Myometrial cell (primary cell): ENCODE data around the gene SLC38A4. TPM values are rescaled to one million over a fixed set of nuclear protein-coding genes. Genes with fewer than 3 reads are reported as not detected.

ENCODE experiments used
- total RNA-seq: library from RNA; depleted of rRNA; stranded (reverse); fragments of >200 nt; gene quantifications from 2 replicates; pipeline ENCODE4 v1.2.3, GENCODE V29; 2015

SLC38A4 gene, protein sequence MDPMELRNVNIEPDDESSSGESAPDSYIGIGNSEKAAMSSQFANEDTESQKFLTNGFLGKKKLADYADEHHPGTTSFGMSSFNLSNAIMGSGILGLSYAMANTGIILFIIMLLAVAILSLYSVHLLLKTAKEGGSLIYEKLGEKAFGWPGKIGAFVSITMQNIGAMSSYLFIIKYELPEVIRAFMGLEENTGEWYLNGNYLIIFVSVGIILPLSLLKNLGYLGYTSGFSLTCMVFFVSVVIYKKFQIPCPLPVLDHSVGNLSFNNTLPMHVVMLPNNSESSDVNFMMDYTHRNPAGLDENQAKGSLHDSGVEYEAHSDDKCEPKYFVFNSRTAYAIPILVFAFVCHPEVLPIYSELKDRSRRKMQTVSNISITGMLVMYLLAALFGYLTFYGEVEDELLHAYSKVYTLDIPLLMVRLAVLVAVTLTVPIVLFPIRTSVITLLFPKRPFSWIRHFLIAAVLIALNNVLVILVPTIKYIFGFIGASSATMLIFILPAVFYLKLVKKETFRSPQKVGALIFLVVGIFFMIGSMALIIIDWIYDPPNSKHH
- 0.53 and 0.58 TPM in 2 replicates for total RNA-seq

DNA sequence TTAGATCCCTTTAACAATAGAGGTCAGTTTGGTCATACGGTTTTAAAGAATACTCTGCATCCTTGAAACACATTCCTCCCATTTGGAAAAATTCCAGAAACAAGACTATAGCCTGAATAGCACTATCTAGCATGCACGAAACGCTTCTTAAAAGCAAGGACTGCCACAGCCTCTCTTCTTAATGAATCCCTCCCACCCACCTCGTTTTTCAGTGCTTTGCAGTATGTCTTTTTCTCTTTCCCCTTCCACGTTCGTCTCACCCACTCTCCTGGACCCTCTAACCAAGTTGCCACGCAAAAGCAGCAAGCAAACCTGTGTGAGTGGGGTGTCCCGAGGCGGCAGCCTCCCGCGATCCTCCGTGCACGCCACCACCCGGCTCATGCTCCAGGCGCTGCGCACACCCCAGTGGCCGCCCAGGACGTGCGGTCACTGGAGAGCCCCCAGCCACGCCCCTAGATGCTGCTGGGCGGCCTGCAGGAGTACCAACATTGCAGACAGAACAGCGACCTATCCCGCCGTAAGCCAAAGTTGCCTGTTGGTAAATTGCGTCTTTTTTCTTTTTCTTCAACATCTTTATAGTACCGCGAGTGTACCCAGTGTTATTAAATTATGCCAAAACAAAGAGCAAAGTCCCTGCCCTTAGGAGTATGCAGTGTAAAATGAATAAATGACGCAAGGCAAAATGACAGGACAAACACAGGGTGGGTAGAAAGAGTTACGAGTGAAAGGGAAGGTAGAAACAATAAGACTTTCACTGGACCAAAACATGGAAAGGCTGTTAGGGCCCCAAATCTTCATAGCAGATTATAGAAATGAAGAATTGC lies at the start of gene SLC38A4:
SLC38A4 (minus strand) TSS at position 407 of the 824 bp plus-strand sequence. CDS start 32,926 bp downstream, outside the sequence.

